NCI-H1048 (cell line): Measurements from ENCODE around the gene MCTP1.

Source experiments
- DNase-seq: peaks from one replicate; lab custom pipeline; 2025; lab: John Stamatoyannopoulos, UW

The MCTP1 gene

DNA sequence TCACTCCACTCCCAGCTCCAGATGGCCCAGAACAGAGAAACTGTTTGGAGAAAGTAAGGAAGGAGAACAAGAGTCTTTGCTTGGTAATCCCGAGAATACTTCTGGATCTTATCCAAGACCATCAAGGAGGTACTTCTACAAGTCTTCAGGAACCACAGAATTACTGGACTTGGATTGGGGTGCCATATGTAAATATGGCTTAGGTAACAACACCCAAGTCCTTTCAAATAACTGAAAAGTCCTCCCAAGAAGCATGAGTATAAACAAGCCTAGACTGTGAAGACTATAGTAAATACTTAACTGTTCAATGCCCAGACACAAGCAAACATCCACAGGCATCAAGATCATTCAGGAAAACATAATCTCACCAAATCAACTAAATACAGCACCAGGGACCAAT lies 170.0 kb downstream of the MCTP1 start:
- no peak for DNase-seq

DNA sequence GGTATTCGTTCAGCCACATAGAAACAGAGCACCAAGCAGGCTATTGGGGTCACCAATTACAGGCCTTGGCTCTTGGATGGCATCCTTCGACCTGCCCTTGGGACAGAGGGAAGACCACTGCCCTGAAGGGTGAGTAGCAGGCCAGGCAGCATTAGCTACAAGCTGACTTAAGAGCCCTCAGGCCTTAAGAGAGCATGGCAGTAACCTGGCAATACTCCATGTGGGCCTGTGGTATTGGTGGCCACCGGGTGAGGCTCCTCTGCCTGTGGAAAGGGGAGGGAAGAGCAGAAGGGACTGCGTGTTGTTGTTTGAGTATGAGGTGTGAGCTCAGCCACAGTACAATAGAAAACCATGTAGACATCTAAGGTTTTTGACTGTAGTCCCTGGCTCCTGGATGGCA lies 170.6 kb downstream of the MCTP1 start:
- DNase-seq, result no peak

DNA sequence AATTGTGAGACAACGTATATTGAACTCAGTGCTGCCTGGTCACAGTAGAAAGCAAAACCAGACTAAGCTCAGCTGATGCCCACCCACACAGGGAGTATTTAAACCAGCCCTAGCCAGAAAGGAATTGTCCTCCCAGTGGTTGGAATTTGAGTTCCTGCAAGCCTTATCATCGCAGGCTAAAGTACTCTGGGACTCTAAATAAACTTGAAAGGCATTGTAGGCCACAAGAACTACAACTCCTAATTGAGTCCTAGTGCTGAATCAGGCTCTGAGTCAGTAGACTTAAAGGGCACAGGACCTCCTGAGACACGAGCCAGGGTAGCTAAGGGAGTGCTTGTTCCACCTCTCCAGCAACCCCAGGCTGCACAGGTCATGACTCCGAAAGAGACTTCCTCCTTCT lies 171.4 kb downstream of the MCTP1 start:
- DNase-seq, result no peak

DNA sequence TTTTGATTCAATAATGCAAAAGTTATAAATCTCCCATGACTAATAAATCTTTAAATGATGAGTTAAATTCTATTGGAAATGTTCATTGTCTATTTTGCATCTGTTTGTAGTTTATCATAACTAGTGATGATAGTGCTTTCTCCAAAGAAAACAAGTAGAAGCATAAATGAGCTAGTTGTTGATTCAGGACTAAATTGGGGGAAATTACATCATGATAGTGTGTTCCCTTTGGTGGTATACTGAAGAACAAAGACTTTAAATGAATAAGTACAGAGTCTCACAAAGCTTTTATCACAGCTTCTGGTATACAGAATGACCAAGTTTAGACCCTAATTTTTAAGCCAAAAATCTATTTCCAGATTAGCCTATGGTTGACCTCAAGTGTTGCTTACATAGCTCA lies 173.8 kb downstream of the MCTP1 start:
- no peak for DNase-seq

DNA sequence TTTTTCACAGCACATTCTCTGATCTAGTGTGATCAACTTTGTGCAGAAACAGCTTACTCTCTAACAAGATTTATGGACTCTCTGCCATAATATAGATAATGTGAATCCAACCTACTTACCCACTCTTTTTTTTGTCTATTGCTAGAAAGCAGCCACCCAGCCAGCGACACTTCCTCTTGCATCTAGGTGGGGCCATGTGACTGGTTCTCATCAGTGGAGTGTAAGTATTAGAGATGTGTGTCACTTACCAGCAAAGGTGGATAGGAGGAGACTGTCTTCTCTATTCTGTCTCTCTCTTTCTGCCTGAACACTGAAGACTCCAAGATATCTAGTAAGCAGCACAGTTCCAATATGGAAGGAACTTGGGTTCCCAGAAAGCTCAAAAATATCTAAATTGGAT lies 174.8 kb downstream of the MCTP1 start:
- no peak for DNase-seq

DNA sequence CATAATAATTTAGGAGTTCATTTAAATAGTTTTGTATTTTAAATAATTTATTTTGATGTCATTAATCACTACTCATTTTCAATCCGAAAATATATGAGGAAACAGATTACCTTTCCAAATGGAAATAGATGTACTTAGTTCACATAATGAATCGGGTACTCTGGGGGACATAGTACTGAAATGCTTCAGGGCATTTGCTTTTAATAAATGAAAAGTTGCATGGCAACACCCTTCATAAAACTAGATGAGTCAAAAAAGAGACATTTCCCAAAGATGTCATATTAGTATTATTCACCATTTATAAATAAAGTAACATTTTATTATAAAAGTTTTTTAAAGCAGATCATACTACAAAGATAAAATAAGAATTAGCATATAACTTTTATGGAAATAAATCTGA lies 177.8 kb downstream of the MCTP1 start:
- no peak for DNase-seq

DNA sequence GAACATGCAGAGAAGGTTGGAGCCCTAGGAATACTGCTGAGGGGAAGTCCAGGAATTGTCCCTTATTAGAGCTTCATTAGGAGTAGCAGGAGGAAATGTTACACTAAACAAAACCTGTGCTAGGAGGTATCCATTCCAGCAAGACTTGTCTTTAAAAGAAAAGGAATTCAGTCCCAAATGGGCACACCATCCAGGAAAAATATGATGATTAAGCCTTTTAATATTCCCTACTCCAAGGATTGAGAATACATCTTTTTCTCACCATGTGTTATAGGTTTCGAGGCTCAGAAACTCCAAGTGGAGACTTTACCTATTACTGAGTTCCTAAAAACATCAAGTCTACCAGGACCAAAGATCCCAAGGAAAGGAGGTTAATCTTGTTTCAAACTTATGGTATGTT lies 179.3 kb downstream of the MCTP1 start:
- no peak for DNase-seq

DNA sequence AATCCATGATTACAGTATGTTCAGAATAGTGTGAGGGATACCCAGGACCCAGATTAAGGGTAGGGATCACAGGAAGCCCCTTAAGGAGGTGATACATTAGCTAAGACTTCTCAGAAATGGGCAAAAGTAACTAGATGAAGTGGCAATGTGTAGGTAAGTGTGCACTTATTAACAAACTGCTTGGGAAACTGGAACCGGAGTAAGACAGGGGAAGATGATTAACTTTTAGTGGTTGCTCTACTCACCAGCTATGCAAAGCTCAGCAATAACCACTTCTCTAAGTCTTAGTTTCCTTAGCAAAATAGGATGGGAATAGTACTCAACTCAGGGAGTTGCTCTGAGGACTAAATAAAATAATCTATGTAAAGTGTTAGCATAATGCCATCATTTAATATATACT lies 182.2 kb downstream of the MCTP1 start:
- DNase-seq, result no peak

DNA sequence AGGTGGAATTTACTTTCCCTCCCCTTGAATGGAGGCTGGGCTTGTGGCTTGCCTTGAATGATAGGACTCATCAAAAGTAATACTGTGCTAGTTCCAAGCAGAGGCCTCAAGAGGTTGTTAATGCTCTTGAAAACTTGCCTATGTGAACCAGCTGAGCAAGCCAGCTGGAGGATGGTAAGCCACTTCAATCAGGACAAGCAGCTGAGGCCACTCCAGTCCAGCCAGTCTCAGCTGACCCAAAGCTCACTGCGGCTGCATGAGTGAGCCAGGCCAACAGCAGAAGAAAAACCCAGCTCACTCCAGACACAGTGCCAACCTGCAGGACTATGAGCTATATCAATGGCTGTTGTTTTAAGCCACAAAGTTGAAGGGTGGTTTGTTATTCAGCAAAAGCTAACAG lies 182.8 kb downstream of the MCTP1 start:
- DNase-seq, result no peak

DNA sequence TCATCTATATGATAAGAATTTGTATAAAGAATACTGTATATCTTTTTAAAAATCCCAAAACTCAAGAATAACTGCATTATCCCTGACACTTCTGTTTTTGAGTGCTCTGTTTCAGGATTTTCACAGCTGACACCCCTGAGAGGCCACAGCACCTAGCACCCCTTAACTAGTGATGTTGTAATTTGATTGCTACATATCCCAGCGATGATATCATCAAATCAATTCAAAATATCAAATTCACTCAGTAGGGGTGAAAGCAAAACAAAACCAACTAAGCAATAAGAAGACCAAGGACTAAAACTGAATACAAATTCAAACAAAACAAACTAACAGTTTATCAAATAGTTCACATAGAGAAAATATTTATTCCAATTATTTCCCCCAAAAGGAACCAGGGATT lies 184.3 kb downstream of the MCTP1 start:
- no peak for DNase-seq

DNA sequence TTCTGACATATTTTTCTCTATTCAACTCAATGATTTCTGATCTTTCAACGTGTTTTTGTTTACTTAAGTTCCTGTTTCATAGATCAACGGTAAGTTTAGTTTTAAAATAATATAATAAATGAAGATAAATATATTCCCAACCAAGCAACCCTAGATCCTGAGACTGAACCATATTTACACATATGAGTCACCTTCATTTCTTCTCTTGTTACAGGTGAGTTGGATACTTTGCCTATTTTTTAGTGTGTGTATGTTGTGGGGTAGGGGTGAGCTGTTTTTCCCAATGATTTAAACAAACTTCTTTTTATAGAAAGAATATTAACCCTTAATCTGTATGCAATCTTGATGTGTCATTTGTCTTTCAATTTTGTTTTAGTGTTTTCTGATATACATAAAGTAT lies 186.9 kb downstream of the MCTP1 start:
- no peak for DNase-seq

DNA sequence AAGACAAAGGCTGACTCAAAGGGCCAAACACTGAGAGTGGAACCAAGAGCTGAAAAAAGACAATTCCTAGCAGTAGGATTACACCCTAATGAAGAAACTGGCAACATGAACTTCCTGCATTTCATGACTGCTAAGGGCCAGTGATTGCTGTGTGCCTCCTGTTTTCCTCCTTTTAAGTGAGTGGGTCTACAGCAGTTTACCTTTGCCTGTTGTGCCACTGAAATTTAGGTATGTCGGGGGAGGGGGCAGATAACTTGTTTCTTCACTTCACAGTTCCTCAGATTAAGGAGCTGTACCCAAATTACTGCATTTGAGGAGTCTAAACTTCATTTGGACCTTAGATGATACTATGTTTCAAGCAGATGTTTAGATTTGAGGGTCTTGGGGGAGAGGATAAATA lies 191.7 kb downstream of the MCTP1 start:
- DNase-seq, result no peak

DNA sequence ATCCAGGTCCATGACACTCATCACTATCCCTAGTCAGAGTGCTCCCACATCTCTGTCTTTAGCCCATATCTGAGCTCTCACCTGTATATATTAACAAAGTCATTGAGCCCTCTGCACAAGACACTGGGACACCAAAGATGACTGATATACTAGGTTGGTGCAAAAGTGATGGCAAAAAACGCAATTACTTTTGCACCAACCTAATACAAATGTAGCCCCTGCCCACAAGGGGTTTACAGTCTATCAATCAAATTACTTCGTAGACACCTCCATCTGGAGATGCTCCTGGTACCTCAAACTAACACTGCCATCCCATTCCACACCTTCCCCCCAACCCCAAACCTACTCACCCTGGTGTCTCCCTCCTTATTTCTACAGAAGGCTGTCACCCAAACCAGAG lies 194.1 kb downstream of the MCTP1 start:
- DNase-seq, result no peak

DNA sequence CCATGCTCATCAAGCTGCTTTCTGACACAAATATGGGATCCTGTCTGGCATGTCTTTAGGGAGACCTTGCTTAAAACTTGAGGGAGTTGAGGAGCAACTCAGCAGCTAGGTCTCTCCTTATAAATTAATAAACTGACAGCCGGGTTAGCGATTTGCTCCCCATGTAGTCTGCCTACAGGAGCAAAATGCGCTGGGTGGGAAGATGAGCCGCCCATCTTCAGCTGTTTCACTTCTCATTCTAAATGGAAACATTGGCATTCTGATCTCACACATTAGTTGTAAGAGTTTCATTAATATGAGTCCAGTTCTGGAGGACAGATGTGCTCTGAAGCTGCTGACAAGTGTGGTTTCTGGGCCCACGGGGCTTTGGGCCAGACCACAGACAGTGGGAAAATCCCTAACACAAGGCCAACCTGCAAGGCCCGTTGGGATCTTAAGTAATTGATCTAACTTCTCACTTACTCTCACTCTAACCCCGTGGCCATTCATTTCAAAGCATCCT lies 197.0 kb downstream of the MCTP1 start:
- no peak for DNase-seq

DNA sequence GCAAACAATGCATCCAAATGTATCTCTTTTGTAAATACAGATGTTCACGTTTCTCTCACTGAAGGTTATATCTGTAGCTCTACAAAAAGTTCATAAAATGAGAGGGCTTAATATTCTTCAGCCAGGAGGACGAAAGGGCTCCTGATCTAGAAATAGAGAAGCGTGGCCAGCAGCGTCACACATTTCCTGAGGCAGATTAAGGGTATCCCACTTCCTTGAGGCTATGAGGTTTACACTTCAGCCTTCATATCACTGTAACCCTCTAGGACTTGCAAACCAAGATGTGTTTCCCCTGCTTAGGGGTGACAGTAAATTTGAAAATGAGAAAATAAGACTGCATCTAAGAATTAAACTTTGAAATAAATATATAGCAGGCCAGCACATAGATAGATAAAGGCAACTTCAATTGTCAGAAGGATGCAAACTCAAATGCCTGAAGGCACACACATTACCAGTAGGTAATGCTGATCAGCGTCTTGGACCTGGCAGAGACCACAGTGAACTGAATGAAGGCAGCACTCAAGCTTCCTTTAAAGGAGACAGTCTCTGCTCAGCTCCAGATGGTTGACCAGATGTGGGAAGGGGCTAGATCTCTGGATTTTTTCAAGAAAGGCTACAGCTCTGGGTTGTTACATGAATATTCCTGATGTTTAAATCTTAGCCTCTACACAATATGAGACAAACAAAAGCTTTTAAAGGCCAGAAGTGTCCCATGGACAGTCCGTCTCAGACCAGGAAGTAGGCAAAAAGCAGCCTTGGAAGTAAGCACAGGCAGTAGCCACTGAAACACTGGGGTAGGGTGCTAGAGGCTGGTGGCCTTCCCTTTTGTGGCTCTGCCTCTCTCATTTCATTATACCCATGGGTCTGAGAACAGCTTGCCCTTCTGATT lies 197.7 kb downstream of the MCTP1 start:
- no peak for DNase-seq

DNA sequence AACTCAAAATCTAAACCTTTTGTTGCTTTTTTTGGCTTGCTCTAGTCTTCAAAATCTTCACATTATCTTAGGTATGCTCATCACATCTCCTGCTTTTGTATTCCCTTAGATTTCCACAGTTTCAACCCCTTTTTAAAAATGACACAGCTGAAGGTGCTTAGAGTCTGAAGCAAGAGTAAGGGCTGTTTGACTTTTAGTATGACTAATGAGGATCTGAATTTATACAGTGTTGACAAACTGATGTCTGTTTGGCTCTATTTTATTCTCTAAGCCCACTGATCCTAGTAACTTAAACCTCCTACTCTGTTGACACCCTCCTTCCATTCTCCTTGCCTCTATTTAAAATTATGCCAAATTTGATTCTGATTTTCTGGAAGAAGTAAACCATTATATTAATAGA lies 200.1 kb downstream of the MCTP1 start:
- no peak for DNase-seq

DNA sequence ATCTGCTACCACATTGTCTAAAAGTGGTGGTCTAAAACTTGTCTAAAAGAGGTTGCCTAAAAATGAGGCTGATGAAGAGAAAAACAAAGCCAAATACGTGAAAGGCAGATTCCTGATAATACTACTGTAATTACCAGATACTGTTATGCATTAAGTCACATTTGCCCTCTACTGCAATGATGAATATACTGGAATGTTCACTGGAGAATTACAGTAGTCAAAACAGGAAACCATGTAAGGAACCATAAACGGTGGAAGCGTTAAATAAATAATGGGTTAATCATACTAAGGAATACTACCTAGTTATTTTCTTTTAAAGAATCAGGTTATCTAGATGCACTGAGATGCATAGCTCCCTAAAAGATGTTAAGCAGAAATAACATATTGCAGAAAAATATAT lies 201.3 kb downstream of the MCTP1 start:
- no peak for DNase-seq

DNA sequence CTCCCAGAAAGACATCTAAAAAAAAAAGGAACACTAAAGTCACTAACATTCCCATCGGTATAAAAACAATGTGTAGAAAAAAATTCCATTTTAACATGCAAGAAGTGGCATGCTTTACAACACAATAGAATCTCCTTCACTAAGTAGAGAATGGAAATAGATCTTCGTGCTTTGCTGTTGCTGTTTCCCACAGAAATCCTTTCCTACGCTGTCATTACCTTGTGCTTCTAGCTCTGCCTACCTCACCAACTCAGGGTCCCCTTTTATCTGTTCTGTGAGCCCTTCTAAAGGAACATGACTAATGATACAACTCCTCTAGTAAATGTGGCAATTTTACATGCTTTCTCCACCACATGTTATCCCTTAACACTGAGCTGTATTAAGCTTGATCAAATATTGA lies 202.9 kb downstream of the MCTP1 start:
- no peak for DNase-seq

DNA sequence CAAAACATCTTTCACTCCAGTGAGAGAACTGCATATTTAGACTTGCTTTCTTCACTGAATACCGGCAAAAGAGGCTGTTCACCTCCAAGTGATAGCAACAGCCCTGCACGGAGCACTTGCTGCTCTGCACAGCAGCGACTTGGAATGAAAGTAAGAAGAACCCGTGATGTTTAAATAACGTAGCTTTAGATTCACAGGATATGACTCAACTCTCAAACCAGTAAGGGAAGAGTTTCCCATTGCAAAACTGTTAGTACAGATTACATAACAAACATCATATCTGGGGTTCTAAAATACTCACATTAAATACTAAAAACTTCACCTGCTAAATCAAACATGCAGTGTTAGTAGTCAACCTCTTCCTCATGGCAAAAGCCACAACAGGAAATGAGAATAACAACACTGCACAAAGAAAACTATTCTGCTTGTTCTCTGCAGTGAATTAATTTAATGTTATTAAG lies 203.4 kb downstream of the MCTP1 start:
- no peak for DNase-seq

DNA sequence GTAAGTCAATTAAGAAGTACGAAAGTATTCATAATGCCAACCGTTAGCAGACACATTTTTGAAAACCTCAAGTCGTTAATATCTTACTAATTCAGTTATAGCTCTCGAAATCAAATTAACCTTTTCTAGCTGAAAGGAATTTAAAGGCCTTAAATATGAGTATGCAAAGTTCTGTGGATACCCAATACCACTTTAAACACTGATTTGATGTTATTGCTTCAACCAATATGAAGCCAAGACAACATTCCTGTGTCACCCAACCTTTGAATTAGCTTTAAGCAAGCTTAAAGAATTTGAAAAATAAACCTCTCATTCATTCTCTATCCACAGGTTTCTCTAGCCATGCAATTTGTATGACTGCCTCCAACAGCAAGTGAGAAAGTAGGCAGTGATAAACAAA lies 204.5 kb downstream of the MCTP1 start:
- no peak for DNase-seq

DNA sequence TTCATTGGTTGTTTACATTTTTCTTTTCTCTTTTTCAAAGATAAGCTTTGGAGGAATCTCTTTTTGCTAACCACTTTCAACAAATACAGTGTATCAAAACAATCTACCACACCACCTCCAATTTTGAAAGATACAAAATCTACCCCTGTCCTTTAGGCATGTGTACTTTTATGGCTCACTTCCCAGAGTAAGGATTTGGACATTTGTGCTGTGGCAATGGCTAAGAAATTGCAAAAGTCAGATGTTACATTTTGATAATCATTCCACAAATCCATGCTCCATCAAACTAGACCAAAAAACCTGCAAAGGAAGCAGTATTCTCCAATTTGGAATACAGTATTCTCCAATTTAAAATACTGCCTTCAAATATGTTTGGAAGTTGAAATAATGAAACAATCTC lies 204.9 kb downstream of the MCTP1 start:
- DNase-seq, result no peak

DNA sequence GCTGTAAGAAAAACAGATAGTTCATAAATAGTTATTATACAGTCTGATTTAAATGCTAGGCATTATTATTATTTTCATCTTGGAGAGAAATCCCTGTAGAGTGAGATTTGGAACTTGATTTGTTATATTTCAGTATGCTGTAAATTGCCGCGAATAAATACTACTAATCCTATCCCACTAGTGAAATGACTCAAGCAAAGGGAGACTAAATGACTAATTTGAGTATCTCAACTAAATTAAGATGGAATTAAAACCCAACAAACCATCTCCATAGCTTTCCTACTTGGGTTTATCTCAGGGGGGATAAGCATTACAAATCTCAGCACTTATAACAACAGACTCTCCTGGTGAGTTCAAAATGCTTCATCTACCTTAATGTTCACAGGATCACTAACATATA lies 206.0 kb downstream of the MCTP1 start:
- no peak for DNase-seq

DNA sequence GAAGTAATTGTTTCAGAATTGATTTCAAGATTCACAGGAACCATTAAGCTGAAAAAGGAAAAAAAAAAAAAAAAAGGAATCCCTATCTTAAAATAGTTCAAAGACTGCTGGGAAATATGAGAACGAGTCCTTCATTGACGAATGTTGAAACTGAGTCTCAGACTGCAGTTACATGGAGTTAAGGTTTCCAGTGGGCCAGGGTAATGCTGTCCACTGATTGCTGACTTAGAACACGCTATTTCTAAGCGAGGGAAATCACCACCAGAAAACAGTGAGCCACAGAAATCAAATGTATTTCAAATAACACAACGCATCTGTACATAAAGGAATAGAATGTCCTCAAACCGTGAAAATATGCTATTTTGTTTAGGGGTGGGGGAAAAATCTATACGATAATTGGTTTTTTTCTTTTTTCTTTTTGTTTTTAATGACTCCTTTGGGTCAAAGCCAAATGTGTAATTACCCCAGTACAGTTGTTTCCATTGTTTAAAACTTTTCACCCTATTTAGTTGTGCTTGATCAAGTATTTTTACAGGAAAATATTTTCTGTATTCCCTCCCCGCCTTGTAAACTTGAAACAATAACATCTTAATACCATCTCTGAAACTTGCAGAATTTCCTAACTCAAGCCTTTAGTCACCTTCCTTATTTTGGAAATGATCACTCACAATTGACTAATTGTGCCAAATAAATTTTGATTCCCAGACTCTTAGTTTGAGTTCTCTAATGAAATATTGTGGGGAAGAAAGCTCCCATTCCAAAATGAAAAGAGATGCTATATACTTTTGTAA lies 208.3 kb downstream of the MCTP1 start:
- DNase-seq, result no peak
